Tongue (tissue), 2 donors: ENCODE data around the gene CTNNA1. TPM values are rescaled to one million over a fixed set of nuclear protein-coding genes. Genes with fewer than 3 reads are reported as not detected.
A peak's percentile ranks its signal among the peaks of the same experiment; 100 is the strongest.
"Not testable (repeated sequence)": the region's sequence is repeated elsewhere in the genome, so short reads cannot be mapped to it uniquely, and the experiment has no call there.

Experiments used
- DNase-seq: peaks from one replicate; pipeline ENCODE4 v3.0.0-alpha.2; 2015
- total RNA-seq: library from RNA; depleted of rRNA; stranded (reverse); fragments of >200 nt; gene quantifications from one replicate; pipeline ENCODE4 v1.2.3, GENCODE V29; 2014

Gene CTNNA1
- total RNA-seq, 1 donor from 2014 or later = 416 TPM

- DNase-seq = no peak
Observed at GRCh38 chr5:138760448-138761110, 7.4 kb downstream of the CTNNA1 start.

DNA sequence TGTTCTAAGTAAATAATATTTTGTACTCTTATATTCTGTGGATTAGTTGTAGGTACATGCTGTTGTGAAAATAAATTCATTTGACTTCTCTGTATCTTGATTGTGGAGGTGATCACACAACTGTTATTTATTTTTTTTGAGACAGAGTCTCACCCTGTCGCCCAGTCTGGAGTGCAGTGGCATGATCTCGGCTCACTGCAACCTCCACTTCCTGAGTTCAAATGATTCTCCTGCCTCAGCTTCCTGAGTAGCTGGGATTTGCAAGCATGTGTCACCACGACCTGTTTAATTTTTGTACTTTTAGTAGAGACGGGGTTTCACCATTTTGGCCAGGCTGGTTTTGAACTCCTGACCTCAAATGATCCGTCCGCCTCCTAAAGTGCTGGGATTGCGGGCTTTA is 7.9 kb downstream of the CTNNA1 start:
- not testable (repeated sequence) for DNase-seq

DNA sequence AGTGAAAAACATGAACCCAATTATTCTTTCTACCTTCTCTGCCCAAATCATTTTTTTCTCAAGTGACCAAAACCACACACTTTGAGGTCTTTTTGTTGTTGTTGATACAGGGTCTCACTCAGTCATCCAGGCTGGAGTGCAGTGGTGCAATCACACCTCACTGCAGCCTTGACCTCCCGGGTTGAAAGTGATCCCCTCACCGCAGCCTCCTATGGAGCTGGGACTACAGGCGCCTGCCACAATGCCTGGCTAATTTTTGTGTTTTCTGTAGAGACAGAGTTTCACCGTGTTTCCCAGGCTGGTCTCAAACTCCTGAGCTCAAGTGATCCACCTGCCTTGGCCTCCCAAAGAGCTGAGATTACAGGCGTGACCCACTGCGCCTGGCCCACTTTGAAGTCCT is 8.4 kb downstream of the CTNNA1 start:
- DNase-seq = not testable (repeated sequence)

- DNase-seq = no peak
Observed at GRCh38 chr5:138762110-138762509, 8.9 kb downstream of the CTNNA1 start.

GRCh38 chr5:138763037-138763778 is 10.0 kb downstream of the CTNNA1 start:
- DNase-seq = no peak

- DNase-seq = no peak
Observed at GRCh38 chr5:138770291-138770690, 17.1 kb downstream of the CTNNA1 start.

DNA sequence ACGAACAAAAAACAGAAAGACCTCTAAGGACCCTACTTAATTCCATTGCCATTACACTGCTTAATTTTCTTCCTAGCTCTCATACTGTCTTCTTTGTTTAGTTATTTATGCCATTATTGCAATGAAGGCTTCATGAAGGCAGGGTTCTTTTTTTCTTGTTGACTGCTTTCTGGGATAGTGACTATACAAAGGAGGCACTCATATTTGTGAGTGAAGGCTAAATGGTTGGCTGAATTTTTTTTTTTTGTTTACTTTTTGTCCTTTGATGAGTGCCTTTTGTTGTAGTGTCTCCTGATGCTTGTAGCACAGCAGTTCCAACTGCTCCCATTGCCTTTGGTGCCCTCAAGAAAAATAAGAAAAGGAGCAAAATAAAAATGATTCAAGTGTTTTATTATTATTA is 17.8 kb downstream of the CTNNA1 start:
- no peak for DNase-seq

- no peak for DNase-seq
Observed at GRCh38 chr5:138772986-138773594, 19.9 kb downstream of the CTNNA1 start.

- not testable (repeated sequence) for DNase-seq
Observed at GRCh38 chr5:138773624-138774023, 20.4 kb downstream of the CTNNA1 start.

DNA sequence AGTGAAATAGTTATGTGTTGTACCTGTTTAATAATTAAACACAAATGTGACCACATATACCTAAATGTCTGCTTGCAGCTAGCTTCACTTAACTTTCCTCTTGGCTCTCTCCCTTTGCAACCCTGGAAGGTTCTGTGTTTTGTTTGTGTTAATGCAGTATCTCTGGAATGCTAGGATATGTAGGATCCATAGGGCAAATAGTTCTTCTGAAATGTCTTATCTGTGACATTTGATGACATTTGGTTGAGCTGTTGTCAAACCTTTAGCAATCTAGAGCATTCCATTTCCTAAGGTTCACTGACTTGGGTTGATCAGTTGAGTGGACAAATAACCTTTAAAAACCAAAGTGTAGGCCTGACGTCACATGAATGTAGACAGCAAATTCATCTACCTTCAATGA is 21.8 kb downstream of the CTNNA1 start:
- DNase-seq = no peak

GRCh38 chr5:138778234-138778633 is 25.0 kb downstream of the CTNNA1 start:
- no peak for DNase-seq

- no peak for DNase-seq
Observed at GRCh38 chr5:138783976-138784375, 30.8 kb downstream of the CTNNA1 start.

GRCh38 chr5:138784590-138784989 is 31.4 kb downstream of the CTNNA1 start:
- DNase-seq = no peak

- peak; percentile 58 for DNase-seq
Observed at GRCh38 chr5:138789771-138790242, 36.6 kb downstream of the CTNNA1 start.

GRCh38 chr5:138790684-138791083 is 37.5 kb downstream of the CTNNA1 start:
- no peak for DNase-seq

- DNase-seq = no peak
Observed at GRCh38 chr5:138792195-138792790, 39.1 kb downstream of the CTNNA1 start.

- DNase-seq = no peak
Observed at GRCh38 chr5:138793575-138793974, 40.4 kb downstream of the CTNNA1 start.

GRCh38 chr5:138803285-138803684 is 50.1 kb downstream of the CTNNA1 start:
- DNase-seq = no peak

DNA sequence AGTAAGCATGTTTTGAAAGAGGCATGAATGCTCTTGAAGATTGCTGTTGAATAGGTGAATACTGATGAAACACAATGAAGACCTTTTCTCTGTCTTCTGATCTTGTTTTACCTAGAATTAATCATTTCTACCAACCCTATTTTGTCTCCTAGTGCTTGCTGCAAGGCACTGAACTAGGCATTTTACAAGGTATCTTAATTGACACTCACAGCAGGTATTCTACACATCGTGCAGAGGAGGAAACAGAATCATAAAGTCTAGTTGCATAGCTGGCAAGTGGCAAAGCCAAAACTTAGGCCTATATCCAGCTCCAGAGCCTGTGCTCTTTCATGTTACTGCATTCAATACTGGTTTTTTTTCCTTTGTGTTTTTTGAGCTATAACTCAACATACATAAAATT is 50.7 kb downstream of the CTNNA1 start:
- no peak for DNase-seq

GRCh38 chr5:138805096-138805495 is 51.9 kb downstream of the CTNNA1 start:
- no peak for DNase-seq

DNA sequence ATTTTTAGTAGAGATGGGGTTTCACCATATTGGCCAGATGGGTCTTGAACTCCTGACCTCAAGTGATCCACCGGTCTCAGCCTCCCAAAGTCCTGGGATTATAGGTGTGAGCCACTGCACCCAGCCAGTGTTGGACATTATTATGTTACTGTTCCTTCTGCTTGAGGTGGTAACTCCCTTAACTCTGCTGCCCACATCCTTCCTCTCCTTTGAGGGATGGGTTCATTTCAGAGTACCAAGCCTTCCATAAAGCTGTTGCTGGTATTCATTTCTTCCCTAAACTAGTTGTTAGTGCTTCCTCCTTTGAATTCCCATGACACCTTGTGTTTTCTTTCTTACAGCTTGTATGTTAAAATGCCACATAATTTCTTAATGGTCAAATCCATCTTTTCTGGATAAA is 54.0 kb downstream of the CTNNA1 start:
- no peak for DNase-seq

DNA sequence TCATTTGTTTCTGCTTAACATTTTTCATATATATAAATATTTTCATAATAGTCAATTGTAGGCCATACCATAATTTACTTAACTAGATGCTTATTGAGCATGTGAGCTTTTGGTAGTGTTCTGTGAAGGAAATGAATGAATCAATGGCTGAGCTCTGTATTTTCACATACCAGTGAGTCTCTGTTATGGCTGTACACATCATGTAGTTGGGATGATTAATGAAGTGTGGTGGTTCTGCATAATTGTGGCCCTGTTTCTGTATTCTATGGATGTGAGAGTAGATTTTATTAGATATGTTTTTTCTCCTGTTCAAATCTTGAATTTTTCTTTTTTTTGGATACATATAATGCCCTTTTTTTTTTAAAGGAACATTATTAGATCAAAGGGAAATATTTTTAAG is 56.2 kb downstream of the CTNNA1 start:
- no peak for DNase-seq

DNA sequence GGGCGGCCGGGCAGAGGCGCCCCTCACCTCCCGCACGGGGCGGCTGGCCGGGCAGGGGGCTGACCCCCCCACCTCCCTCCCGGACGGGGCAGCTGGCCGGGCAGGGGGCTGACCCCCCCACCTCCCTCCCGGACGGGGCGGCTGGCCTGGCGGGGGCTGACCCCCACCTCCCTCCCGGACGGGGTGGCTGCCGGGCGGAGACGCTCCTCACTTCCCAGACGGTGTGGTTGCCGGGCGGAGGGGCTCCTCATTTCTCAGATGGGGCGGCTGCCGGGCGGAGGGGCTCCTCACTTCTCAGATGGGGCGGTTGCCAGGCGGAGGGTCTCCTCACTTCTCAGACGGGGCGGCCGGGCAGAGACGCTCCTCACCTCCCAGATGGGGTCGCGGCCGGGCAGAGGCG is 57.6 kb downstream of the CTNNA1 start:
- not testable (repeated sequence) for DNase-seq
